ENCODE measurements around the gene FXYD2. TPM values are rescaled to one million over a fixed set of nuclear protein-coding genes. Genes with fewer than 3 reads are reported as not detected.

The FXYD2 gene
- total and polyA plus RNA-seq, 2 of the 13 experiments (the other 11 are each of a cell fraction or from before 2014, with no cell fraction given) = 45.9 to 106 TPM

DNA sequence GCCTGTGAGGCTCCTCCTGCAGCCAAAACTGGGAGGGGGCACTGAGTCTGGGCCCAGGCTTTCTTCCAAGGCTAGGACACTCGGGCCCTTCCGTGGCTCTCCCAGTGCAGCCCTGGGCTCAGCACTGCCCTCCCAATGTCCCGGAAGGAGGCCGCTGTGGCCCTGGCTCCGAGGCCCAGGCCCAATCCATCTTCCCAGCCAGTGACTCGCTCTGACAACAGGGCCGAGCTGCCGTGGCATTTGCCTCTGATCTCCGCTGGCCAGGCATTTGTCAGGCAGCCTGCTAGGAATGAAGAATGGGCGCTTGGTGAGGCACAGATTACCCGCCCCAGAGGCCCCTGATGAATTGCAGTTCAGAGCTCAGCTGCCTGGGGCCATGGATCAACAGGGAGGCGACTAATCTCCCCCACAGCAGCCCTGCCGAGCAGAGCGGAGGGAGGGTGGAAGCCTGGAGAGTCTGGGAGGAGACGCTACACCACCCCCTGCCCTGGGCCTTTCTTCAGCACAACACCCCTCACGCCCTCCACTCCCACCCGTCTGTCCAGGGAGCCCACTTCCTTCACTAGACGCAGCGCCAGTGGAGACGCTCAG is 8.3 kb downstream of the FXYD2 start (continued):
- TF ChIP-seq, protein P1, sequence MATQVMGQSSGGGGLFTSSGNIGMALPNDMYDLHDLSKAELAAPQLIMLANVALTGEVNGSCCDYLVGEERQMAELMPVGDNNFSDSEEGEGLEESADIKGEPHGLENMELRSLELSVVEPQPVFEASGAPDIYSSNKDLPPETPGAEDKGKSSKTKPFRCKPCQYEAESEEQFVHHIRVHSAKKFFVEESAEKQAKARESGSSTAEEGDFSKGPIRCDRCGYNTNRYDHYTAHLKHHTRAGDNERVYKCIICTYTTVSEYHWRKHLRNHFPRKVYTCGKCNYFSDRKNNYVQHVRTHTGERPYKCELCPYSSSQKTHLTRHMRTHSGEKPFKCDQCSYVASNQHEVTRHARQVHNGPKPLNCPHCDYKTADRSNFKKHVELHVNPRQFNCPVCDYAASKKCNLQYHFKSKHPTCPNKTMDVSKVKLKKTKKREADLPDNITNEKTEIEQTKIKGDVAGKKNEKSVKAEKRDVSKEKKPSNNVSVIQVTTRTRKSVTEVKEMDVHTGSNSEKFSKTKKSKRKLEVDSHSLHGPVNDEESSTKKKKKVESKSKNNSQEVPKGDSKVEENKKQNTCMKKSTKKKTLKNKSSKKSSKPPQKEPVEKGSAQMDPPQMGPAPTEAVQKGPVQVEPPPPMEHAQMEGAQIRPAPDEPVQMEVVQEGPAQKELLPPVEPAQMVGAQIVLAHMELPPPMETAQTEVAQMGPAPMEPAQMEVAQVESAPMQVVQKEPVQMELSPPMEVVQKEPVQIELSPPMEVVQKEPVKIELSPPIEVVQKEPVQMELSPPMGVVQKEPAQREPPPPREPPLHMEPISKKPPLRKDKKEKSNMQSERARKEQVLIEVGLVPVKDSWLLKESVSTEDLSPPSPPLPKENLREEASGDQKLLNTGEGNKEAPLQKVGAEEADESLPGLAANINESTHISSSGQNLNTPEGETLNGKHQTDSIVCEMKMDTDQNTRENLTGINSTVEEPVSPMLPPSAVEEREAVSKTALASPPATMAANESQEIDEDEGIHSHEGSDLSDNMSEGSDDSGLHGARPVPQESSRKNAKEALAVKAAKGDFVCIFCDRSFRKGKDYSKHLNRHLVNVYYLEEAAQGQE (IDR thresholded peaks at IDR 0.05; ENCODE audit: borderline replicate concordance in 1 of 2, low read depth in 1 of 2, low read length in 2 of 2) = no peak
- 0 out of 2 replicates have a peak, but pooled peaks have one; percentile 25 for TF ChIP-seq GZF1 (CRISPR knock-in tag; IDR thresholded peaks at IDR 0.05)
- no peak for TF ChIP-seq PLRG1 (conservative IDR thresholded peaks at IDR 0.05)
- no peak for TF ChIP-seq SRSF1 (optimal IDR thresholded peaks at IDR 0.05; ENCODE audit: low read depth, low read length)
- no peak for TF ChIP-seq BRCA1 (CRISPR knock-in tag; IDR thresholded peaks at IDR 0.05)
- TF ChIP-seq SNRNP70 (IDR thresholded peaks at IDR 0.05; ENCODE audit: low read depth, low read length) = no peak
- TF ChIP-seq, protein P2, sequence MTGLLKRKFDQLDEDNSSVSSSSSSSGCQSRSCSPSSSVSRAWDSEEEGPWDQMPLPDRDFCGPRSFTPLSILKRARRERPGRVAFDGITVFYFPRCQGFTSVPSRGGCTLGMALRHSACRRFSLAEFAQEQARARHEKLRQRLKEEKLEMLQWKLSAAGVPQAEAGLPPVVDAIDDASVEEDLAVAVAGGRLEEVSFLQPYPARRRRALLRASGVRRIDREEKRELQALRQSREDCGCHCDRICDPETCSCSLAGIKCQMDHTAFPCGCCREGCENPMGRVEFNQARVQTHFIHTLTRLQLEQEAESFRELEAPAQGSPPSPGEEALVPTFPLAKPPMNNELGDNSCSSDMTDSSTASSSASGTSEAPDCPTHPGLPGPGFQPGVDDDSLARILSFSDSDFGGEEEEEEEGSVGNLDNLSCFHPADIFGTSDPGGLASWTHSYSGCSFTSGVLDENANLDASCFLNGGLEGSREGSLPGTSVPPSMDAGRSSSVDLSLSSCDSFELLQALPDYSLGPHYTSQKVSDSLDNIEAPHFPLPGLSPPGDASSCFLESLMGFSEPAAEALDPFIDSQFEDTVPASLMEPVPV (CRISPR knock-in tag; IDR thresholded peaks at IDR 0.05) = no peak
- no peak for TF ChIP-seq DNMT1 (CRISPR knock-in tag; IDR thresholded peaks at IDR 0.05)
- TF ChIP-seq SMARCE1 (IDR thresholded peaks at IDR 0.05; ENCODE audit: borderline replicate concordance) = no peak
- TF ChIP-seq PAWR (CRISPR knock-in tag; IDR thresholded peaks at IDR 0.05; ENCODE audit: borderline replicate concordance) = no peak
- no peak for TF ChIP-seq KLF12 (CRISPR knock-in tag; IDR thresholded peaks at IDR 0.05; ENCODE audit: borderline replicate concordance)
- TF ChIP-seq GMEB1 (CRISPR knock-in tag; IDR thresholded peaks at IDR 0.05; ENCODE audit: borderline replicate concordance) = no peak
- TF ChIP-seq ATF6 (CRISPR knock-in tag; conservative IDR thresholded peaks at IDR 0.05) = no peak
- TF ChIP-seq SAFB2 (CRISPR knock-in tag; IDR thresholded peaks at IDR 0.05; ENCODE audit: borderline replicate concordance, low read depth) = no peak
- TF ChIP-seq U2AF1 (optimal IDR thresholded peaks at IDR 0.05; ENCODE audit: low read depth, low read length) = peak; percentile 18
- TF ChIP-seq ZSCAN25 (CRISPR knock-in tag; IDR thresholded peaks at IDR 0.05) = peak; percentile 84; the same call in 1 of the 2 replicates
- TF ChIP-seq ZSCAN22 (CRISPR knock-in tag; IDR thresholded peaks at IDR 0.05) = no peak
- TF ChIP-seq, protein P3, sequence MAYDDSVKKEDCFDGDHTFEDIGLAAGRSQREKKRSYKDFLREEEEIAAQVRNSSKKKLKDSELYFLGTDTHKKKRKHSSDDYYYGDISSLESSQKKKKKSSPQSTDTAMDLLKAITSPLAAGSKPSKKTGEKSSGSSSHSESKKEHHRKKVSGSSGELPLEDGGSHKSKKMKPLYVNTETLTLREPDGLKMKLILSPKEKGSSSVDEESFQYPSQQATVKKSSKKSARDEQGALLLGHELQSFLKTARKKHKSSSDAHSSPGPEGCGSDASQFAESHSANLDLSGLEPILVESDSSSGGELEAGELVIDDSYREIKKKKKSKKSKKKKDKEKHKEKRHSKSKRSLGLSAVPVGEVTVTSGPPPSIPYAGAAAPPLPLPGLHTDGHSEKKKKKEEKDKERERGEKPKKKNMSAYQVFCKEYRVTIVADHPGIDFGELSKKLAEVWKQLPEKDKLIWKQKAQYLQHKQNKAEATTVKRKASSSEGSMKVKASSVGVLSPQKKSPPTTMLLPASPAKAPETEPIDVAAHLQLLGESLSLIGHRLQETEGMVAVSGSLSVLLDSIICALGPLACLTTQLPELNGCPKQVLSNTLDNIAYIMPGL (CRISPR knock-in tag; IDR thresholded peaks at IDR 0.05; ENCODE audit: borderline replicate concordance in 1 of 2, low read depth in 1 of 2) = 0 out of 4 replicates have a peak, but pooled peaks of 1 of the 2 experiments have one; percentile 21

Measured in HepG2 (cell line).